H1 (cell line): ENCODE measurements around the gene ACYP2. TPM values are rescaled to one million over a fixed set of nuclear protein-coding genes. Genes with fewer than 3 reads are reported as not detected.

Source experiments
- CTCF ChIA-PET: fragments of 300-600 bp; sonication (Branson Sonifier 250); formaldehyde crosslinking; loops from one replicate; lab custom pipeline; 2021; ENCODE audit not compliant: partially characterized antibody; lab: Charles Lee
- POLR2A ChIA-PET: fragments of 300-600 bp; sonication (Branson Sonifier 250); formaldehyde crosslinking; loops from one replicate; lab custom pipeline; 2021; ENCODE audit warnings: inconsistent platforms; ENCODE audit not compliant: partially characterized antibody; lab: Charles Lee
- DNase-seq, 2 experiments: peaks; one replicate each; pipeline versions ENCODE4 v3.0.0 to v3.0.0-alpha.2; 2010 to 2022; ENCODE audit warnings: low spot score in 2 of 2, low read depth in 1 of 2, mixed read lengths in 1 of 2
- FAIRE-seq: peaks from 2 replicates; lab custom pipeline; 2011; peaks lifted over from hg19 to GRCh38; lab: Jason Lieb, UNC
- H2AFZ ChIP-seq: 2 replicates; pipeline ENCODE4 v1.8.1; 2012; ENCODE audit warnings: low read length, inconsistent platforms
- H2AK5ac ChIP-seq: 2 replicates; pipeline ENCODE4 v1.6.1; 2013; ENCODE audit warnings: low read depth, low read length
- H2BK120ac ChIP-seq: replicated peaks from 2 replicates; pipeline ENCODE3; 2013; ENCODE audit warnings: low read depth, low read length, inconsistent platforms
- H2BK12ac ChIP-seq: 2 replicates; pipeline ENCODE4 v1.6.1; 2013; ENCODE audit warnings: low read depth, low read length
- H2BK15ac ChIP-seq: 2 replicates; pipeline ENCODE4 v1.6.1; 2013; ENCODE audit warnings: low read length
- H2BK20ac ChIP-seq: 2 replicates; pipeline ENCODE4 v1.6.1; 2013; ENCODE audit warnings: low read length
- H2BK5ac ChIP-seq: 2 replicates; pipeline ENCODE4 v1.6.1; 2013; ENCODE audit warnings: low read depth, low read length
- H3K14ac ChIP-seq: 2 replicates; pipeline ENCODE4 v1.6.1; 2013; ENCODE audit warnings: inconsistent platforms; ENCODE audit not compliant: insufficient read length
- H3K18ac ChIP-seq: 2 replicates; pipeline ENCODE4 v1.6.1; 2013; ENCODE audit warnings: low read length; ENCODE audit errors: extremely low read depth
- H3K23ac ChIP-seq: 2 replicates; pipeline ENCODE4 v1.6.1; 2013; ENCODE audit warnings: inconsistent platforms; ENCODE audit not compliant: insufficient read length
- H3K23me2 ChIP-seq: 2 replicates; pipeline ENCODE4 v1.6.1; 2013; ENCODE audit warnings: low read depth, low read length
- H3K27ac ChIP-seq: 2 replicates; pipeline ENCODE4 v1.6.1; 2011; ENCODE audit warnings: low read depth, low read length, inconsistent platforms
- H3K27me3 ChIP-seq, 4 experiments: replicated peaks in 1 of 4; 1 replicate in 1 of 4; 2 replicates in 3 of 4; pipeline versions ENCODE4 v1.6.1 to v1.8.1; 2011 to 2013; ENCODE audit warnings: low read length in 3 of 4, mild to moderate bottlenecking in 3 of 4, inconsistent platforms in 2 of 4, mixed read lengths in 2 of 4, moderate library complexity in 1 of 4; ENCODE audit not compliant: control insufficient read depth in 3 of 4, insufficient read depth in 3 of 4; ENCODE audit errors: extremely low read depth in 1 of 4
- H3K36me3 ChIP-seq, 4 experiments: 2 replicates each; pipeline versions ENCODE4 v1.6.1 to v1.8.1; 2011 to 2013; ENCODE audit warnings: mild to moderate bottlenecking in 4 of 4, low read length in 3 of 4, moderate library complexity in 2 of 4, control low read depth in 1 of 4, inconsistent platforms in 1 of 4; ENCODE audit not compliant: insufficient read depth in 4 of 4, control insufficient read depth in 2 of 4
- H3K4ac ChIP-seq: replicated peaks from 2 replicates; pipeline ENCODE3; 2013; ENCODE audit warnings: low read length, low read depth, mixed read lengths, inconsistent platforms; ENCODE audit not compliant: insufficient read length
- H3K4me1 ChIP-seq, 4 experiments: replicated peaks in 1 of 4; 1 replicate in 1 of 4; 2 replicates in 3 of 4; pipeline versions ENCODE4 v1.6.1 to v1.8.1; 2011 to 2013; ENCODE audit warnings: low read length in 3 of 4, inconsistent platforms in 2 of 4, mixed read lengths in 1 of 4; ENCODE audit not compliant: insufficient read depth in 4 of 4, control insufficient read depth in 3 of 4
- H3K4me2 ChIP-seq, 2 experiments: 2 replicates each; pipeline versions ENCODE4 v1.6.1 to v1.8.1; 2011 to 2013; ENCODE audit warnings: low read depth in 2 of 2, low read length in 2 of 2, control low read depth in 1 of 2, inconsistent platforms in 1 of 2, mild to moderate bottlenecking in 1 of 2; ENCODE audit not compliant: insufficient read depth in 1 of 2
- H3K4me3 ChIP-seq, 4 experiments: fragments of 200-600, 300-600 bp in 1 of 4; sonication (generic), shearing (Covaris generic), sonication (Bioruptor Twin) in 1 of 4; 2 replicates each; pipeline versions ENCODE4 v1.5.1 to v1.8.1; 2011 to 2016; ENCODE audit warnings: low read length in 4 of 4, low read depth in 3 of 4, control low read depth in 2 of 4, inconsistent platforms in 2 of 4, mild to moderate bottlenecking in 2 of 4, mixed read lengths in 1 of 4, moderate library complexity in 1 of 4; ENCODE audit not compliant: insufficient read depth in 2 of 4; ENCODE audit errors: extremely low read depth in 1 of 4
- H3K56ac ChIP-seq: replicated peaks from 2 replicates; pipeline ENCODE3; 2013; ENCODE audit warnings: low read depth, mild to moderate bottlenecking, mixed read lengths, low read length, inconsistent platforms; ENCODE audit not compliant: insufficient read length
- H3K79me1 ChIP-seq: 2 replicates; pipeline ENCODE4 v1.6.1; 2013; ENCODE audit warnings: low read depth, low read length, control low read depth
- H3K79me2 ChIP-seq, 2 experiments: 2 replicates each; pipeline versions ENCODE4 v1.6.1 to v1.8.1; 2012 to 2013; ENCODE audit warnings: low read length in 2 of 2, mild to moderate bottlenecking in 2 of 2, inconsistent platforms in 1 of 2; ENCODE audit not compliant: insufficient read depth in 2 of 2, control insufficient read depth in 1 of 2
- H3K9ac ChIP-seq, 4 experiments: replicated peaks in 1 of 4; 1 replicate in 1 of 4; 2 replicates in 3 of 4; pipeline versions ENCODE4 v1.6.1 to v1.8.1; 2011 to 2013; ENCODE audit warnings: low read depth in 3 of 4, low read length in 3 of 4, control low read depth in 2 of 4, mild to moderate bottlenecking in 2 of 4, moderate library complexity in 2 of 4, inconsistent platforms in 1 of 4; ENCODE audit errors: extremely low read depth in 1 of 4
- H3K9me3 ChIP-seq, 2 experiments: 2 replicates each; pipeline versions ENCODE4 v1.6.1 to v1.8.1; 2012 to 2013; ENCODE audit warnings: mild to moderate bottlenecking in 2 of 2, moderate library complexity in 2 of 2, control low read depth in 1 of 2, inconsistent platforms in 1 of 2, low read depth in 1 of 2, low read length in 1 of 2, mixed read lengths in 1 of 2; ENCODE audit not compliant: insufficient read depth in 2 of 2
- H4K20me1 ChIP-seq, 2 experiments: replicated peaks in 1 of 2; 2 replicates each; pipeline versions ENCODE3 to v1.8.1; 2011 to 2013; ENCODE audit warnings: inconsistent platforms in 2 of 2, low read length in 2 of 2, mild to moderate bottlenecking in 1 of 2; ENCODE audit not compliant: insufficient read depth in 2 of 2, control insufficient read depth in 1 of 2
- H4K5ac ChIP-seq: 2 replicates; pipeline ENCODE4 v1.6.1; 2013; ENCODE audit warnings: low read length, low read depth, mixed read lengths, inconsistent platforms; ENCODE audit not compliant: insufficient read length
- H4K8ac ChIP-seq: 2 replicates; pipeline ENCODE4 v1.8.0; 2013; ENCODE audit warnings: mild to moderate bottlenecking, moderate library complexity, low read length, inconsistent platforms; ENCODE audit not compliant: insufficient read depth; ENCODE audit errors: extremely low read depth
- H4K91ac ChIP-seq: replicated peaks from 2 replicates; pipeline ENCODE3; 2013; ENCODE audit warnings: low read length, mixed read lengths, inconsistent platforms; ENCODE audit not compliant: insufficient read length
- CHD1 ChIP-seq: IDR thresholded peaks from 2 replicates; pipeline ENCODE4 v1.6.1; 2012; ENCODE audit warnings: low read depth, low read length, improper control_type of control experiment
- CTBP2 ChIP-seq: IDR thresholded peaks from 2 replicates; pipeline ENCODE4 v1.7.0; 2011; ENCODE audit warnings: borderline replicate concordance, mild to moderate bottlenecking, moderate library complexity, mixed read lengths, low read length; ENCODE audit not compliant: insufficient read depth, insufficient read length
- GTF2F1 ChIP-seq: IDR thresholded peaks from 2 replicates; pipeline ENCODE4 v1.6.1; 2012; ENCODE audit warnings: low read depth, low read length, improper control_type of control experiment, borderline replicate concordance
- HDAC6 ChIP-seq: IDR thresholded peaks from one replicate; pipeline ENCODE4 v1.7.1; 2012; ENCODE audit warnings: low read depth, mild to moderate bottlenecking, inconsistent platforms, low read length, moderate library complexity
- KDM1A ChIP-seq: fragments of 200-600, 300-600 bp; sonication (generic); IDR thresholded peaks from 2 replicates; pipeline ENCODE4 v1.7.1; 2016; ENCODE audit warnings: mild to moderate bottlenecking, low read length, borderline replicate concordance
- RAD21 ChIP-seq, 2 experiments: IDR thresholded peaks in 1 of 2; conservative IDR thresholded peaks in 1 of 2; 2 replicates each; pipeline ENCODE4 v1.6.1; 2011; ENCODE audit warnings: low read depth in 2 of 2, low read length in 2 of 2, improper control_type of control experiment in 1 of 2, inconsistent platforms in 1 of 2, mild to moderate bottlenecking in 1 of 2, moderate library complexity in 1 of 2
- SRF ChIP-seq: IDR thresholded peaks from 2 replicates; pipeline ENCODE4 v1.6.1; 2011; ENCODE audit warnings: mild to moderate bottlenecking, low read depth, low read length, moderate library complexity
- TBP ChIP-seq: IDR thresholded peaks from 2 replicates; pipeline ENCODE4 v1.6.1; 2011; ENCODE audit warnings: low read depth, low read length, improper control_type of control experiment
- USF2 ChIP-seq: IDR thresholded peaks from 2 replicates; pipeline ENCODE4 v1.6.1; 2011; ENCODE audit warnings: low read length, improper control_type of control experiment
- YY1 ChIP-seq: IDR thresholded peaks from 2 replicates; pipeline ENCODE4 v1.6.1; 2011; ENCODE audit warnings: low read depth, mild to moderate bottlenecking, low read length
- WGBS, 2 experiments: shearing (Covaris generic) in 1 of 2; methylation state at CpG; one replicate each; pipeline versions ENCODE4 v1.1.6 to v1.1.7; 2013 to 2015; ENCODE audit warnings: low lambda C conversion rate in 2 of 2, mixed read lengths in 2 of 2, inconsistent platforms in 1 of 2, low coverage in 1 of 2, missing lambda C conversion rate in 1 of 2; ENCODE audit not compliant: insufficient replicate concordance in 2 of 2, insufficient coverage in 1 of 2, insufficient read length in 1 of 2; ENCODE audit errors: extremely low coverage in 1 of 2, missing lambda C conversion rate in 1 of 2; 5-methylcytosine and 5-hydroxymethylcytosine counted together
- polyA plus RNA-seq, 7 experiments: library from polyadenylated mRNA; depleted of rRNA in 3 of 7; stranded (reverse) in 5 of 7; unstranded in 2 of 7; fragments of >200 nt in 5 of 7; fragments of 200-250 nt in 2 of 7; gene quantifications; 1 replicate in 5 of 7; 2 replicates in 1 of 7; 4 replicates in 1 of 7; pipeline versions ENCODE4 v1.2.1 to v1.2.3, GENCODE V29; 2011 to 2013; ENCODE audit warnings: missing spikeins in 2 of 7, mixed read lengths in 2 of 7
- total RNA-seq: library from RNA; stranded (reverse); fragmentation: NEBNext Ultra II Directional; extraction: Animal tissue kit (Norgen Biotek cat#: 25700); gene quantifications from 2 replicates; pipeline ENCODE4 v1.2.1, GENCODE V29; 2021

ACYP2 gene
- total and polyA plus RNA-seq, 2 of the 8 experiments (the other 6 are each of a cell fraction or from before 2014, with no cell fraction given): 3.4 to 4.4 TPM

DNA sequence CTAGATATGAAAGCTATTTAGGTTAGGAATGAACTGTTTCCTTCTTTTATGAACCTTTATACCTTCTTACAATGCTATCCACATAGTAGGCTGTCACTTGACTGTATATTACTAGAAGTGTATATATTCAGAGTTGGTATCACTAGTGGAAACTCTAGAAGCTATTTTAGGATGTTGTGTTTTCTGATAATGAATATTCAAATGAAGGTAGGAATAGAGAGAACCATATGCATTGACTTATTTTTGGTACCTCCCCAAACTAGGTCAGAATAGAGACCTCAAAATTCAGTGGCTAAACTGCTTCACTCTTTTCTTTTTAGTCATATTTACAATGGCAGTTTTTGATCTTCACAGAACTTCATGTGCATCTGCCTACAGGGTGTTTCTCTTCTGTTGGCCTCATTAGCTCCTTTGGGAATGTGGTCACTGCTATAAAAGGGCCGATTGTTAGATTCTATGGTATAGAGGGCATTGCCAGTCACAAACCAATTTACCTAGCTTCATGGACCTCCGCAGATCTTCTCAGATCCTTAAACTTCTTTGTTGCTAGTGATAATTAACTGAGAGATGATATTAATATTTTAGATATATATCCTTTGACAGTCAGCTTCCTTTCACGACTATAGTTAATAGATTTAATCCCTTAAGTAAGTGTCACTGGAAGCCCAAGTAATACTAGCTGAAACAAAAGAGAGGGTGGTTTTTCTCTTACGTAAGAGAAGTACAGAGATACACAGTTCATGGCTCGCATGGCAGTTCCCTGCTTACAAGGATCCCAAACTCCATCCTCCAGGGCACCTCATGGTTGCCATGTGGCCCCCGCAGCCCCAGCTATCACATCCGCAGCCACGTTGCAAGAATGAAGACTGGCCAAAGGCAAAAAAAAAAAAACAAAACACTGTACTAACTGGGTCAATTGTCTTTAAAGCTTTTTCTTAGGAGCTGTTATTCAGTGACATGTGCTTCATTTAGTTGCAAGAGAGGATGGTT is 79.6 kb downstream of the ACYP2 start:
- no peak for FAIRE-seq
- 91% methylated on average over 8 of the region's 8 CpGs; no CpG with 5 or more reads in 1 of the 2 experiments for WGBS, 2 experiments
- TF ChIP-seq KDM1A (no peak), CTBP2 (no peak), HDAC6 (no peak), SRF (no peak), GTF2F1 (no peak), TBP (no peak), RAD21 (IDR thresholded peaks at IDR 0.05 in 1 of 2, conservative IDR thresholded peaks at IDR 0.05 in 1 of 2; ENCODE audit: low read depth in 2 of 2, low read length in 2 of 2) (no peak), USF2 (no peak), CHD1 (no peak), YY1 (no peak)

More for the DNA sequence above, 79.6 kb downstream of the ACYP2 start:
- Histone ChIP-seq H2AFZ (no peak overlapping the region), H2BK5ac (no peak overlapping the region), H4K91ac (no peak overlapping the region), H3K36me3 (no peaks in the 10 kb centered on the region), H3K4me2 (no peak overlapping the region), H3K27ac (no peak overlapping the region), H4K8ac (no peak overlapping the region), H3K79me1 (no peaks in the 10 kb centered on the region), H3K4me1 (no peaks in the 10 kb centered on the region), H2BK12ac (no peak overlapping the region), H4K5ac (no peak overlapping the region), H3K9ac (no peak overlapping the region), H2BK15ac (no peak overlapping the region), H3K27me3 (no peaks in the 10 kb centered on the region), H2BK120ac (no peak overlapping the region), H3K4me3 (no peak overlapping the region), H3K18ac (no peak overlapping the region), H3K14ac (no peak overlapping the region), H4K20me1 (no peaks in the 10 kb centered on the region), H3K56ac (no peak overlapping the region), H3K23ac (no peak overlapping the region), H3K23me2 (no peaks in the 10 kb centered on the region; the same call in 1 of the 2 replicates), H3K79me2 (no peaks in the 10 kb centered on the region), H2BK20ac (no peak overlapping the region), H3K4ac (no peak overlapping the region), H3K9me3 (no peaks in the 10 kb centered on the region), H2AK5ac (no peak overlapping the region)
- no peak for DNase-seq
- ChIA-PET CTCF (interaction anchor here (0.6 to 2.0 kb wide), 3 partner anchors 12 to 278 kb away, joined by 3 to 7 read pairs (median 3); no protein-coding TSS in a partner anchor), POLR2A (no interaction called here)
